A673 (cell line): ENCODE measurements around the gene PARP14. TPM values are rescaled to one million over a fixed set of nuclear protein-coding genes. Genes with fewer than 3 reads are reported as not detected.

Experiments
- BruUV-seq: library from RNA; stranded (reverse); fragments of 400-500 nt; replicated peaks from 2 replicates; lab custom pipeline; 2021; lab: Mats Ljungman, UMichigan
- CTCF ChIA-PET: fragments of 300-600 bp; sonication (Branson Sonifier 250); formaldehyde crosslinking; loops from one replicate; lab custom pipeline; 2022; ENCODE audit warnings: antibody characterized with exemption; lab: Charles Lee
- POLR2A ChIA-PET: fragments of 300-600 bp; sonication (Branson Sonifier 250); formaldehyde crosslinking; loops from one replicate; lab custom pipeline; 2022; ENCODE audit warnings: antibody characterized with exemption; ENCODE audit not compliant: low non-redundant PET; lab: Charles Lee
- DNase-seq: peaks from one replicate; pipeline ENCODE4 v3.0.0-alpha.2; 2015; ENCODE audit warnings: low spot score
- H3K27ac ChIP-seq: fragments of 200-600 bp; sonication (generic); 2 replicates; pipeline ENCODE4 v1.5.1; 2016; ENCODE audit warnings: mixed run types, low read depth, mild to moderate bottlenecking, mixed read lengths, antibody characterized with exemption, low read length; ENCODE audit not compliant: poor library complexity, severe bottlenecking
- H3K27me3 ChIP-seq: fragments of 200-600 bp; sonication (generic); replicated peaks from 2 replicates; pipeline ENCODE4 v1.6.1; 2017; ENCODE audit warnings: mixed run types, low read depth, mild to moderate bottlenecking, mixed read lengths, antibody characterized with exemption, low read length; ENCODE audit not compliant: insufficient read depth, poor library complexity
- H3K36me3 ChIP-seq: fragments of 200-600 bp; sonication (generic); 2 replicates; pipeline ENCODE4 v1.6.1; 2016; ENCODE audit warnings: mixed run types, mild to moderate bottlenecking, mixed read lengths, antibody characterized with exemption, low read length; ENCODE audit not compliant: insufficient read depth, poor library complexity, severe bottlenecking
- H3K4me1 ChIP-seq: fragments of 200-600 bp; sonication (generic); 2 replicates; pipeline ENCODE4 v1.6.1; 2017; ENCODE audit warnings: mixed run types, mild to moderate bottlenecking, mixed read lengths, antibody characterized with exemption, low read length; ENCODE audit not compliant: insufficient read depth, poor library complexity, severe bottlenecking
- H3K4me3 ChIP-seq: fragments of 200-600 bp; sonication (generic); 2 replicates; pipeline ENCODE4 v1.5.1; 2016; ENCODE audit warnings: low read depth, mixed run types, mild to moderate bottlenecking, mixed read lengths, low read length; ENCODE audit not compliant: poor library complexity, severe bottlenecking
- H3K9me3 ChIP-seq: fragments of 200-600 bp; sonication (generic); 2 replicates; pipeline ENCODE4 v1.6.1; 2016; ENCODE audit warnings: mixed run types, low read depth, mild to moderate bottlenecking, mixed read lengths, antibody characterized with exemption, low read length; ENCODE audit not compliant: poor library complexity, severe bottlenecking
- EZH2 ChIP-seq: fragments of 200-600 bp; sonication (generic); IDR thresholded peaks from 2 replicates; pipeline ENCODE4 v1.6.1; 2017; ENCODE audit warnings: borderline replicate concordance, low read depth, mild to moderate bottlenecking, mixed read lengths, antibody characterized with exemption, low read length; ENCODE audit not compliant: poor library complexity, severe bottlenecking
- intact Hi-C: fragments of 100-400 bp; cut with micrococcal nuclease; formaldehyde crosslinking; loops from one replicate; pipeline ENCODE4 v1.10.0; 2022; ENCODE audit not compliant: unreplicated experiment
- total RNA-seq: library from RNA; stranded (reverse); gene quantifications from 2 replicates; pipeline ENCODE4 v1.2.3, GENCODE V29; 2021
- TF ChIP-seq, protein P1 (sequence below): fragments of 300-800, 200-600 bp; sonication (generic); conservative IDR thresholded peaks from 2 replicates; pipeline ENCODE4 v1.5.1; 2017; ENCODE audit warnings: low read depth, mild to moderate bottlenecking, antibody characterized with exemption, low read length, moderate library complexity, mixed read lengths

Gene PARP14
- total RNA-seq, 1 experiment from 2014 or later = 22.8 TPM

DNA sequence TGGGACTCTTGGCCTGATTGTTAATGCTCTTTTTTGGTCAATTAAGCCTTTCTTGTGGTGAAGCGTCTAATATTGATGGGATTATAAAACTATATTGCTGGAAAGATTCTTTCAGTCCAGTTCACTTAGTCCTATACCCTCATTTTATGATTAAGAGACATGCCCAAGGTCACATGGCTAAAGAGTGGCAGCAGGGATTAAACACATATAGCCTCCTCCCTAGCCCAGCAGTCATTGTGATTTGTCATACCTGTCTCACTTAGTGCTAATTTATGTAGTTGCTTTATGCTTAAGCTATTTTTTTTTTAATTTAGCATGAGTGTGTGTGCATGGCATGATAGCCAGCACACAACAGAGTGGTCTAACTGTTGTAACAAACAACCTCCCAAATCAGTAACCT is 9.5 kb downstream of the PARP14 start:
- peaks cover 6% of the 10 kb centered on the region for H3K36me3 ChIP-seq
- BruUV-seq = no TSS peak
- CTCF ChIA-PET = no interaction called here
- H3K4me3 ChIP-seq = no peak overlapping the region
- no peak for TF ChIP-seq EZH2
- TF ChIP-seq, protein P1, sequence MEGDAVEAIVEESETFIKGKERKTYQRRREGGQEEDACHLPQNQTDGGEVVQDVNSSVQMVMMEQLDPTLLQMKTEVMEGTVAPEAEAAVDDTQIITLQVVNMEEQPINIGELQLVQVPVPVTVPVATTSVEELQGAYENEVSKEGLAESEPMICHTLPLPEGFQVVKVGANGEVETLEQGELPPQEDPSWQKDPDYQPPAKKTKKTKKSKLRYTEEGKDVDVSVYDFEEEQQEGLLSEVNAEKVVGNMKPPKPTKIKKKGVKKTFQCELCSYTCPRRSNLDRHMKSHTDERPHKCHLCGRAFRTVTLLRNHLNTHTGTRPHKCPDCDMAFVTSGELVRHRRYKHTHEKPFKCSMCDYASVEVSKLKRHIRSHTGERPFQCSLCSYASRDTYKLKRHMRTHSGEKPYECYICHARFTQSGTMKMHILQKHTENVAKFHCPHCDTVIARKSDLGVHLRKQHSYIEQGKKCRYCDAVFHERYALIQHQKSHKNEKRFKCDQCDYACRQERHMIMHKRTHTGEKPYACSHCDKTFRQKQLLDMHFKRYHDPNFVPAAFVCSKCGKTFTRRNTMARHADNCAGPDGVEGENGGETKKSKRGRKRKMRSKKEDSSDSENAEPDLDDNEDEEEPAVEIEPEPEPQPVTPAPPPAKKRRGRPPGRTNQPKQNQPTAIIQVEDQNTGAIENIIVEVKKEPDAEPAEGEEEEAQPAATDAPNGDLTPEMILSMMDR = no peak
- POLR2A ChIA-PET = no interaction called here
- no peaks in the 10 kb centered on the region for H3K4me1 ChIP-seq
- H3K27ac ChIP-seq = no peak overlapping the region
- no peaks in the 10 kb centered on the region for H3K27me3 ChIP-seq
- intact Hi-C loops = no loop called here
- H3K9me3 ChIP-seq = no peaks in the 10 kb centered on the region
- no peak for DNase-seq

DNA sequence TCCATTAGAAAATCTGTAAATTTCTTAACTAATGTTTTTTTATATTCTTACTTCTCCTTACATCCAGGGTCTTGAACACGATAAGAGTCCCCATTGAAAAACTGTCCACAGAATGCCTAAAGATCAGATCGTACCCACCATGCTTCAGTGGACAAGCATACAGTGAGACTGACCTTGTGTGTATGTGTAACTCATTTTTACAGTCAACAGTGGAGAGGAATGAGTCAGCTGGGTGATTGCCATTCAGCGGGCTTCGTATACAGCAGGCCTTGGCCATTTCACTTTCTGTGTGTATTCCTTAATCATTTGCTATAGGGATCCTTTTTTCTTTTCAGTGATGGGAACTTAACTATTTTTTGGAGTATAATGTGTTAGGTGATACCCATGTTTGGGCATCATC is 10.6 kb downstream of the PARP14 start:
- TF ChIP-seq EZH2 = no peak
- TF ChIP-seq, protein P1 = no peak
- Histone ChIP-seq H3K9me3 (no peaks in the 10 kb centered on the region), H3K27me3 (no peaks in the 10 kb centered on the region), H3K4me3 (no peak overlapping the region), H3K36me3 (peaks cover 6% of the 10 kb centered on the region), H3K27ac (no peak overlapping the region), H3K4me1 (no peaks in the 10 kb centered on the region)
- BruUV-seq = no TSS peak
- intact Hi-C loops = no loop called here
- ChIA-PET POLR2A (no interaction called here), CTCF (no interaction called here)
- DNase-seq = no peak

DNA sequence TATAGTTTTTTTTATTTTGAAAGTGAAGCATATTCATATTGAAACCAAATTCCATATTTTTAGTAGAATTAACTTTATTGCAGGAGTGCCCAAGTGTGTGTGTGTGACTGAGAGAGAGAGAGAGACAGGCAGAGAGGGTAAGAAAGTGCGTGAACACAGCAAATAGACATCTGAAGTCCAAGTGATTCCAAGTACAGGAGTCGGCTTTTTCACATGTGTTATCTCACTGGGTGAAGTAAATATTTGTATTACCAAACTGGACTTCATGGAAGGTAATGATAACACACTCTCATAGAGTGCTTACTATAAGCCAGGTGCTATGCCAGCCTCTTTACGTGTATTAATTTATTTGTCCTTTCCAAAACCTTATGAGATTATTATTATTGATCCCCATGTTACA is 12.0 kb downstream of the PARP14 start:
- no peaks in the 10 kb centered on the region for H3K27me3 ChIP-seq
- ChIA-PET POLR2A (no interaction called here), CTCF (no interaction called here)
- H3K9me3 ChIP-seq = no peaks in the 10 kb centered on the region
- no peaks in the 10 kb centered on the region for H3K4me1 ChIP-seq
- H3K27ac ChIP-seq = no peak overlapping the region
- TF ChIP-seq, protein P1 = no peak
- TF ChIP-seq EZH2 = no peak
- intact Hi-C loops = no loop called here
- no peaks in the 10 kb centered on the region for H3K36me3 ChIP-seq
- no peak overlapping the region for H3K4me3 ChIP-seq
- no peak for DNase-seq
- BruUV-seq = no TSS peak
